GM12878 (cell line): ENCODE results near the gene CD83. TPM values are rescaled to one million over a fixed set of nuclear protein-coding genes. Genes with fewer than 3 reads are reported as not detected.

Experiments
- ATAC-seq: fragments of 200-7000 bp; cut with Tn5 transposase; 3 replicates; pipeline ENCODE4 v1.9.1; 2020; ENCODE audit warnings: mild to moderate bottlenecking, moderate library complexity
- BruUV-seq: library from RNA; stranded (reverse); fragments of 400-500 nt; replicated peaks from 2 replicates; lab custom pipeline; 2021; lab: Mats Ljungman, UMichigan
- CTCF ChIA-PET: fragments of 300-600 bp; sonication (Branson Sonifier 250); formaldehyde crosslinking; extraction: SDS; loops from one replicate; lab custom pipeline; 2021; ENCODE audit warnings: inconsistent platforms; lab: Yijun Ruan, JAX
- POLR2A ChIA-PET: fragments of 350-600 bp; formaldehyde crosslinking; extraction: SDS; loops from one replicate; lab custom pipeline; 2021; ENCODE audit warnings: inconsistent platforms; lab: Charles Lee
- RAD21 ChIA-PET: fragments of 300-600 bp; sonication (Branson Sonifier 250); formaldehyde crosslinking; loops from one replicate; lab custom pipeline; 2023; ENCODE audit warnings: antibody characterized with exemption; ENCODE audit not compliant: unreplicated experiment; lab: Charles Lee
- SMC1A ChIA-PET: fragments of 300-600 bp; sonication (Branson Sonifier 250); formaldehyde crosslinking; loops from one replicate; lab custom pipeline; 2023; ENCODE audit not compliant: unreplicated experiment, uncharacterized antibody; lab: Charles Lee
- DNase-seq: peaks from one replicate; pipeline ENCODE4 v3.0.0-alpha.2; 2011; ENCODE audit warnings: low read depth, low spot score
- FAIRE-seq: peaks from 3 replicates; lab custom pipeline; 2011; peaks lifted over from hg19 to GRCh38; lab: Jason Lieb, UNC
- H2AFZ ChIP-seq: 2 replicates; pipeline ENCODE4 v1.6.0; 2011; ENCODE audit warnings: low read depth, low read length, control low read depth; ENCODE audit not compliant: control insufficient read depth
- H3K27ac ChIP-seq: 2 replicates; pipeline ENCODE4 v1.5.1; 2011; ENCODE audit warnings: control low read depth; ENCODE audit not compliant: control insufficient read depth, insufficient read depth
- H3K27me3 ChIP-seq, 2 experiments: replicated peaks in 1 of 2; 2 replicates each; pipeline versions ENCODE4 v1.6.0 to v1.6.1; 2011; ENCODE audit warnings: low read length in 1 of 2; ENCODE audit not compliant: control insufficient read depth in 2 of 2, insufficient read depth in 2 of 2
- H3K36me3 ChIP-seq, 2 experiments: 2 replicates each; pipeline ENCODE4 v1.5.1; 2011; ENCODE audit warnings: low read length in 1 of 2; ENCODE audit not compliant: control insufficient read depth in 2 of 2, insufficient read depth in 2 of 2
- H3K4me1 ChIP-seq: 2 replicates; pipeline ENCODE4 v1.6.1; 2011; ENCODE audit warnings: mild to moderate bottlenecking, low read length, moderate library complexity, mixed read lengths; ENCODE audit not compliant: control insufficient read depth, insufficient read depth
- H3K4me2 ChIP-seq: 2 replicates; pipeline ENCODE4 v1.6.0; 2011; ENCODE audit warnings: control low read depth; ENCODE audit not compliant: control insufficient read depth, insufficient read depth
- H3K4me3 ChIP-seq: fragments of 200-600 bp; sonication (generic); 2 replicates; pipeline ENCODE4 v1.5.1; 2016
- H3K79me2 ChIP-seq: 2 replicates; pipeline ENCODE4 v1.6.0; 2011; ENCODE audit warnings: low read length; ENCODE audit not compliant: control insufficient read depth, insufficient read depth
- H3K9ac ChIP-seq: 2 replicates; pipeline ENCODE4 v1.8.0; 2011; ENCODE audit warnings: low read length, control low read depth, mixed read lengths; ENCODE audit not compliant: control insufficient read depth, insufficient read depth
- H3K9me3 ChIP-seq: replicated peaks from 3 replicates; pipeline ENCODE4 v1.5.1; 2011; ENCODE audit warnings: mild to moderate bottlenecking, low read length; ENCODE audit not compliant: control insufficient read depth, insufficient read depth
- H4K20me1 ChIP-seq: 2 replicates; pipeline ENCODE4 v1.6.0; 2011; ENCODE audit not compliant: control insufficient read depth, insufficient read depth
- BRCA1 ChIP-seq: IDR thresholded peaks from 2 replicates; pipeline ENCODE4 v1.6.1; 2011; ENCODE audit warnings: low read depth, low read length, improper control_type of control experiment
- SMARCA5 ChIP-seq: fragments of 450-650 bp; IDR thresholded peaks from 2 replicates; pipeline ENCODE4 v1.6.1; 2017; ENCODE audit warnings: mild to moderate bottlenecking
- SMC3 ChIP-seq: IDR thresholded peaks from 2 replicates; pipeline ENCODE4 v1.6.1; 2011; ENCODE audit warnings: low read length, improper control_type of control experiment, borderline replicate concordance
- WGBS: methylation state at CpG from one replicate; pipeline ENCODE4 v1.1.6; 2016; ENCODE audit warnings: low lambda C conversion rate; ENCODE audit not compliant: insufficient replicate concordance, insufficient coverage; ENCODE audit errors: missing lambda C conversion rate; 5-methylcytosine and 5-hydroxymethylcytosine counted together
- in situ Hi-C: fragments of 300-500 bp; cut with MboI; formaldehyde crosslinking; loops from 9 replicates; pipeline ENCODE4 v1.14.3; 2018; ENCODE audit warnings: mixed read lengths
- intact Hi-C: fragments of 100-400 bp; cut with micrococcal nuclease; formaldehyde crosslinking; loops from one replicate; pipeline ENCODE4 v1.14.2; 2022; ENCODE audit not compliant: unreplicated experiment
- polyA plus RNA-seq, 11 experiments: library from polyadenylated mRNA; depleted of rRNA in 4 of 11; unstranded in 6 of 11; stranded (reverse) in 5 of 11; fragments of >200 nt; fragmentation: Nextera tagmentation in 4 of 11; fragmentation: Illumina TruSeq in 1 of 11; extraction: Ambion mirVana in 4 of 11; extraction: Trizol in 1 of 11; gene quantifications; 1 replicate in 1 of 11; 2 replicates in 10 of 11; pipeline versions ENCODE4 v1.2.1 to v1.2.3, GENCODE V29; 2011 to 2016; ENCODE audit warnings: inconsistent platforms in 2 of 11, missing spikeins in 2 of 11, low read depth in 1 of 11
- total RNA-seq, 4 experiments: library from RNA; depleted of rRNA in 3 of 4; stranded (reverse); fragments of >200 nt in 3 of 4; fragmentation: Illumina TruSeq in 1 of 4; extraction: Trizol in 1 of 4; gene quantifications; 2 replicates each; pipeline versions ENCODE4 v1.2.1 to v1.2.3, GENCODE V29; 2013 to 2021

CD83 gene
- total and polyA plus RNA-seq, 10 of the 15 experiments (the other 5 are each of a cell fraction or from before 2014, with no cell fraction given), result 76.1 to 174 (median 129) TPM

- ATAC-seq (no peak), DNase-seq (no peak), FAIRE-seq (no peak)
- H3K4me2 ChIP-seq, result no peak overlapping the region
- TF ChIP-seq SMC3, result no peak
- no peak overlapping the region for H3K4me3 ChIP-seq
- BruUV-seq, result no TSS peak
- H4K20me1 ChIP-seq, result no peaks in the 10 kb centered on the region
- no peak overlapping the region for H3K9ac ChIP-seq
- in situ Hi-C loops, result no loop called here
- CTCF ChIA-PET, result interaction anchor here (0.6 to 9.4 kb wide), 6 partner anchors 13 to 47 kb away, joined by 3 to 66 read pairs (median 4); no protein-coding TSS in a partner anchor
- intact Hi-C loops, result no loop called here
- no peaks in the 10 kb centered on the region for H3K36me3 ChIP-seq
- peaks cover 12% of the 10 kb centered on the region for H3K4me1 ChIP-seq
- POLR2A ChIA-PET, result interaction anchor here (0.8 to 2.3 kb wide), 2 partner anchors 10 to 27 kb away, joined by 3 to 9 read pairs; no protein-coding TSS in a partner anchor
- no peak overlapping the region for H2AFZ ChIP-seq
- SMC1A ChIA-PET, result interaction anchor here (0.7 to 16.9 kb wide), 6 partner anchors 9 to 57 kb away, joined by 3 to 319 read pairs (median 8); no protein-coding TSS in a partner anchor
- H3K79me2 ChIP-seq, result no peaks in the 10 kb centered on the region
- no peaks in the 10 kb centered on the region for H3K27me3 ChIP-seq
- H3K9me3 ChIP-seq, result no peaks in the 10 kb centered on the region
- 35% methylated on average over 3 of the region's 3 CpGs for WGBS
- RAD21 ChIA-PET, result interaction anchor here (1.1 to 1.7 kb wide), 2 partner anchors 9 to 27 kb away, joined by 3 to 6 read pairs; no protein-coding TSS in a partner anchor
- no peak overlapping the region for H3K27ac ChIP-seq
Measured at GRCh38 chr6:14082771-14083170, 34.8 kb upstream of the CD83 start.

- SMC1A ChIA-PET, result interaction anchor here (0.7 to 16.9 kb wide), 8 partner anchors 8 to 740 kb away, joined by 3 to 319 read pairs (median 8); no protein-coding TSS in a partner anchor
- Histone ChIP-seq H3K79me2 (no peaks in the 10 kb centered on the region), H3K4me2 (no peak overlapping the region), H2AFZ (no peak overlapping the region), H3K9ac (no peak overlapping the region), H4K20me1 (no peaks in the 10 kb centered on the region), H3K9me3 (no peaks in the 10 kb centered on the region), H3K4me3 (no peak overlapping the region), H3K27ac (no peak overlapping the region), H3K27me3 (no peaks in the 10 kb centered on the region), H3K36me3 (no peaks in the 10 kb centered on the region), H3K4me1 (peaks cover 13% of the 10 kb centered on the region)
- ATAC-seq (no peak), FAIRE-seq (no peak), DNase-seq (no peak)
- POLR2A ChIA-PET, result interaction anchor here (0.7 to 2.3 kb wide), 3 partner anchors 9 to 45 kb away, joined by 3 to 9 read pairs (median 3); no protein-coding TSS in a partner anchor
- intact Hi-C loops, result no loop called here
- RAD21 ChIA-PET, result interaction anchor here (1.1 to 1.7 kb wide), 3 partner anchors 8 to 27 kb away, joined by 3 to 7 read pairs (median 6); no protein-coding TSS in a partner anchor
- TF ChIP-seq BRCA1, result no peak
- TF ChIP-seq SMARCA5, result 0 out of 2 replicates have a peak, but pooled peaks have one; percentile 25
- in situ Hi-C loops, result no loop called here
- WGBS, result 60% methylated on average over 3 of the region's 3 CpGs
- no TSS peak for BruUV-seq
- CTCF ChIA-PET, result interaction anchor here (0.6 to 9.4 kb wide), 4 partner anchors 16 to 47 kb away, joined by 3 to 66 read pairs (median 6); no protein-coding TSS in a partner anchor
Measured at GRCh38 chr6:14083262-14083661, 34.3 kb upstream of the CD83 start.
